Effector CD8-positive, alpha-beta T cell (primary cell): Measurements from ENCODE around the gene ADAP2.
"Not testable (repeated sequence)": the region's sequence is repeated elsewhere in the genome, so short reads cannot be mapped to it uniquely, and the experiment has no call there.

Experiments
- DNase-seq: peaks from one replicate; lab custom pipeline; 2025; lab: John Stamatoyannopoulos, UW

Gene ADAP2

GRCh38 chr17:30969989-30970830 lies 48.5 kb downstream of the ADAP2 start:
- no peak for DNase-seq

- peak; percentile 8 for DNase-seq
Measured at GRCh38 chr17:30970831-30971567, 49.3 kb downstream of the ADAP2 start, which contains the start of gene RNF135. Gene RNF135 (plus strand): TSS chr17:30971039. CDS start chr17:30971074, 35 bp downstream.

- DNase-seq, result no peak
Measured at GRCh38 chr17:30975042-30975820, 53.5 kb downstream of the ADAP2 start.

GRCh38 chr17:30979919-30980318 lies 58.2 kb downstream of the ADAP2 start:
- not testable (repeated sequence) for DNase-seq

- DNase-seq, result no peak
Measured at GRCh38 chr17:30981531-30982519, 60.1 kb downstream of the ADAP2 start.

GRCh38 chr17:30982855-30983254 lies 61.1 kb downstream of the ADAP2 start:
- DNase-seq, result no peak

GRCh38 chr17:30990458-30990857 lies 68.7 kb downstream of the ADAP2 start:
- DNase-seq, result no peak

- no peak for DNase-seq
Measured at GRCh38 chr17:30992551-30992950, 70.8 kb downstream of the ADAP2 start.

- no peak for DNase-seq
Measured at GRCh38 chr17:30995347-30995746, 73.6 kb downstream of the ADAP2 start.

GRCh38 chr17:30996486-30996885 lies 74.7 kb downstream of the ADAP2 start:
- DNase-seq, result no peak

GRCh38 chr17:30997270-30997669 lies 75.5 kb downstream of the ADAP2 start:
- no peak for DNase-seq

- no peak for DNase-seq
Measured at GRCh38 chr17:30997842-30998241, 76.1 kb downstream of the ADAP2 start.

GRCh38 chr17:31002047-31002446 lies 80.3 kb downstream of the ADAP2 start:
- no peak for DNase-seq

GRCh38 chr17:31003225-31003866 lies 81.6 kb downstream of the ADAP2 start:
- no peak for DNase-seq

- no peak for DNase-seq
Measured at GRCh38 chr17:31004160-31004559, 82.4 kb downstream of the ADAP2 start.

- DNase-seq, result no peak
Measured at GRCh38 chr17:31007695-31008373, 86.1 kb downstream of the ADAP2 start.

GRCh38 chr17:31008374-31009041 lies 86.8 kb downstream of the ADAP2 start:
- peak; percentile 16 for DNase-seq
